GM12873 (cell line): ENCODE data around the gene SCGB1D1.

Experiments used
- CTCF ChIP-seq: IDR thresholded peaks from 2 replicates; pipeline ENCODE4 v1.5.1; 2012; ENCODE audit warnings: low read depth, mild to moderate bottlenecking, moderate library complexity, low read length, control low read depth; ENCODE audit not compliant: insufficient read depth; ENCODE audit errors: missing control alignments

SCGB1D1 gene

GRCh38 chr11:62190011-62190410, at the start of gene SCGB1D1:
TSS of gene SCGB1D1 (plus strand) at chr11:62190216. CDS start at chr11:62190285, 69 bp downstream.
- no peak for TF ChIP-seq CTCF

GRCh38 chr11:62140304-62141110, 49.5 kb upstream of the SCGB1D1 start:
- no peak for TF ChIP-seq CTCF

- TF ChIP-seq CTCF: no peak
These were observed 48.6 kb upstream of the SCGB1D1 start for GRCh38 chr11:62141111-62142042.

- TF ChIP-seq CTCF: no peak
These were observed 48.0 kb upstream of the SCGB1D1 start for GRCh38 chr11:62142043-62142375.

- TF ChIP-seq CTCF: no peak
These were observed 47.1 kb upstream of the SCGB1D1 start for GRCh38 chr11:62142921-62143320.

- TF ChIP-seq CTCF: no peak
These were observed 46.3 kb upstream of the SCGB1D1 start for GRCh38 chr11:62143727-62144126.

- no peak for TF ChIP-seq CTCF
These were observed 45.3 kb upstream of the SCGB1D1 start for GRCh38 chr11:62144641-62145255.
